Glutamatergic neuron (in vitro differentiated cells): ENCODE data around the gene SNX9. TPM values are rescaled to one million over a fixed set of nuclear protein-coding genes. Genes with fewer than 3 reads are reported as not detected.

Experiments used
- DNase-seq: peaks from one replicate; pipeline ENCODE4 v3.0.0; 2022
- H3K27ac Mint-ChIP-seq: one replicate; pipeline ENCODE4 v1.8.0; 2020; ENCODE audit warnings: mild to moderate bottlenecking, mixed read lengths, inconsistent platforms; ENCODE audit not compliant: unreplicated experiment
- H3K27me3 Mint-ChIP-seq: one replicate; pipeline ENCODE4 v1.8.0; 2020; ENCODE audit warnings: mild to moderate bottlenecking, moderate library complexity, mixed read lengths, inconsistent platforms; ENCODE audit not compliant: unreplicated experiment
- H3K36me3 Mint-ChIP-seq: one replicate; pipeline ENCODE4 v1.8.0; 2020; ENCODE audit warnings: mild to moderate bottlenecking, mixed read lengths, inconsistent platforms; ENCODE audit not compliant: unreplicated experiment
- H3K4me1 Mint-ChIP-seq: one replicate; pipeline ENCODE4 v1.8.0; 2020; ENCODE audit warnings: mild to moderate bottlenecking, low read depth, mixed read lengths, inconsistent platforms; ENCODE audit not compliant: unreplicated experiment
- H3K4me3 Mint-ChIP-seq: one replicate; pipeline ENCODE4 v1.8.0; 2020; ENCODE audit warnings: mild to moderate bottlenecking, mixed read lengths, inconsistent platforms; ENCODE audit not compliant: unreplicated experiment
- H3K9me3 Mint-ChIP-seq: one replicate; pipeline ENCODE4 v1.8.0; 2020; ENCODE audit warnings: mild to moderate bottlenecking, moderate library complexity, mixed read lengths, inconsistent platforms; ENCODE audit not compliant: unreplicated experiment
- total RNA-seq: library from RNA; stranded (reverse); fragmentation: NEBNext Ultra II Directional; extraction: Animal tissue kit (Norgen Biotek cat#: 25700); gene quantifications from one replicate; pipeline ENCODE4 v1.2.1, GENCODE V29; 2021; ENCODE audit not compliant: unreplicated experiment
- TF ChIP-seq, protein P1 (sequence below): fragments of 200-600 bp; sonication (generic); IDR thresholded peaks from one replicate; pipeline ENCODE4 v1.5.0; 2021; ENCODE audit not compliant: partially characterized antibody, unreplicated experiment

Gene SNX9
- total RNA-seq, 1 donor from 2014 or later, result 45.7 TPM

- Mint-ChIP-seq H3K27me3 (peaks cover 12% of the 10 kb centered on the region), H3K36me3 (peaks cover 13% of the 10 kb centered on the region), H3K9me3 (peaks cover 11% of the 10 kb centered on the region), H3K27ac (no peak overlapping the region), H3K4me1 (peaks cover 5% of the 10 kb centered on the region), H3K4me3 (no peak overlapping the region)
- no peak for DNase-seq
- TF ChIP-seq, protein P1, sequence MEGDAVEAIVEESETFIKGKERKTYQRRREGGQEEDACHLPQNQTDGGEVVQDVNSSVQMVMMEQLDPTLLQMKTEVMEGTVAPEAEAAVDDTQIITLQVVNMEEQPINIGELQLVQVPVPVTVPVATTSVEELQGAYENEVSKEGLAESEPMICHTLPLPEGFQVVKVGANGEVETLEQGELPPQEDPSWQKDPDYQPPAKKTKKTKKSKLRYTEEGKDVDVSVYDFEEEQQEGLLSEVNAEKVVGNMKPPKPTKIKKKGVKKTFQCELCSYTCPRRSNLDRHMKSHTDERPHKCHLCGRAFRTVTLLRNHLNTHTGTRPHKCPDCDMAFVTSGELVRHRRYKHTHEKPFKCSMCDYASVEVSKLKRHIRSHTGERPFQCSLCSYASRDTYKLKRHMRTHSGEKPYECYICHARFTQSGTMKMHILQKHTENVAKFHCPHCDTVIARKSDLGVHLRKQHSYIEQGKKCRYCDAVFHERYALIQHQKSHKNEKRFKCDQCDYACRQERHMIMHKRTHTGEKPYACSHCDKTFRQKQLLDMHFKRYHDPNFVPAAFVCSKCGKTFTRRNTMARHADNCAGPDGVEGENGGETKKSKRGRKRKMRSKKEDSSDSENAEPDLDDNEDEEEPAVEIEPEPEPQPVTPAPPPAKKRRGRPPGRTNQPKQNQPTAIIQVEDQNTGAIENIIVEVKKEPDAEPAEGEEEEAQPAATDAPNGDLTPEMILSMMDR, result no peak
Measured at GRCh38 chr6:157777344-157777743, 45.7 kb upstream of the SNX9 start.

- Mint-ChIP-seq H3K4me1 (peaks cover 5% of the 10 kb centered on the region), H3K36me3 (peaks cover 2% of the 10 kb centered on the region), H3K27ac (no peak overlapping the region), H3K9me3 (peaks cover 4% of the 10 kb centered on the region), H3K27me3 (peaks cover 5% of the 10 kb centered on the region), H3K4me3 (no peak overlapping the region)
- no peak for DNase-seq
- TF ChIP-seq, protein P1, result no peak
Measured at GRCh38 chr6:157778719-157779118, 44.3 kb upstream of the SNX9 start.

DNA sequence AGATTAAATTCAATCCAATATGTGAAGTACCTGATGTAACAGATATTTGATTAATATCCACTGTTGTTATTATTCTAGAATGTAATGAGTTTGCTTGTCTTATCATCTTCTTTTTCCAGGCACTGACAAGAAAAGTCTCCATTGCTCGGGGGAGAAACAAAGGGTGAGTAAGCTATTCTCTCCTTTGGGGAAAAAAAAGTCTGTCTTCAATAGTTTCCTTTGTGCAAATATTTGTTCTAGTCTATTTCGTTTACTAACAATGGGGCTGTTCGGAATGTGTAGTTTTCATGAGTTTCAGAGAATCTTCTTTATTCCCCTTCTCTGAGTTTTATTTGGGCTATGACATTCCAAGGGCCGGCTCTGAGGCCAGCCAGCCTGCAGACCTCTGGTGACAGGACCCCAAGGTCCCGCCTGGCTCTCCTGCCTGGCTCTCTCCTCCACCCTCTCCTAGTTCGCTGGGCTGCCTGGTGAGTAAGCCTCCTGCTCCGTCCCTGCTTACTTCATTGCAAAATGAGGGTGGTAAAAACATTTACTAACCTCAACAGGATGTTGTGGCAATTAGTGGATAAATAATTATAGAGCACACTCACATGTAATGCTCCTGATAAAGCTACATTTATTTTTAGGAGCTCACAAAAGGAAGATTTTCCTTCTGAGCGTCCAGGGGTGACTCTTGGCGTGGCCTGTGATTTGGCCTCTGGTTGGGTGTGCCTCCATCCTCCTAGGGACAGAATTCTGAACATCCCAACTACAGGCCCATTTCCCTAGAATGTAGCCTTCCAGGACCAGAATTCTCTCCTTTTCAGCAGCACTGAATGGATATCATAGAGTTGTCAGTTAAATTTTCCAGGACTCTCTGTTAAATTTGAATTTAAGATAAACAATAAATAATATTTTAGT, 43.1 kb upstream of the SNX9 start:
- no peak overlapping the region for H3K27ac Mint-ChIP-seq
- no peaks in the 10 kb centered on the region for H3K27me3 Mint-ChIP-seq
- no peak overlapping the region for H3K4me3 Mint-ChIP-seq
- no peaks in the 10 kb centered on the region for H3K9me3 Mint-ChIP-seq
- no peaks in the 10 kb centered on the region for H3K36me3 Mint-ChIP-seq
- DNase-seq, result no peak
- H3K4me1 Mint-ChIP-seq, result no peaks in the 10 kb centered on the region
- TF ChIP-seq, protein P1, result no peak

DNA sequence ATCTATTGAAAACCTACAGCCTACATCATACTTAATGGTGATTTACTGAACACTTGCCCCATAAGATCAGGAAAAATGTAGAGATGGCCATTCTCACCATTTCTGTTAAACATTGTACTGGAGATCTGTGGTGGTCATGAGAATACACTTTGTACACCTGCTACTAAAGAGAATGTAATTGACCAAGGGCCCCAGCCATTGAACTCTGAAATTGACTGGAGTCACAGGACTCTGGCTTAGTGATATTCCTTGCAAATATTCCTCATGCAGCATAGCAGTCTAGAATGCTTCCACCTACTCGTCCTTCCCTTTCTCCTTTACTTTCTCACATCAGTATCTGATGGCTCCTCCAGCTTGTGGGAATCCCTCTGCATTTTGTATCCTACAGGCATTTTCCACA, 37.4 kb upstream of the SNX9 start:
- peaks cover 1% of the 10 kb centered on the region for H3K4me1 Mint-ChIP-seq
- no peak for DNase-seq
- no peaks in the 10 kb centered on the region for H3K9me3 Mint-ChIP-seq
- H3K36me3 Mint-ChIP-seq, result no peaks in the 10 kb centered on the region
- H3K4me3 Mint-ChIP-seq, result no peak overlapping the region
- TF ChIP-seq, protein P1, result no peak
- H3K27me3 Mint-ChIP-seq, result no peaks in the 10 kb centered on the region
- no peak overlapping the region for H3K27ac Mint-ChIP-seq

DNA sequence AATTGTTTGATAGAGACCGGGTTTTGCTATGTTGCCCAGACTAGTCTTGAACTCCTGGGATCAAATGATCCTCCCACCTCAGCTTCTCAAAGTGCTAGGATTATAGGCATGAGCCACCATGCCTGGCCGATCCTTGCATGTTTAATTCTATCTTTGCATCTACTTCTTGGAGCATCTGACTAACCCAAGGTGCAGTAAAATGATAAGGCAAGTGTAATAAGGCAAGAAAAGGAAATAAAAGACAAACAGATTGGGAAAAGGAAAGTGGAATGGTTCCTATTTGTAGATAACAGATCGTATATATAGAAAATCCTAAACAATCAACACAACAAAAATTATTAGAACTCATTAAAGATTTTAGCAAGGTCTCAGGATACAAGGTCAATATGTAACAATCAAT, 36.8 kb upstream of the SNX9 start:
- no peak for DNase-seq
- H3K27ac Mint-ChIP-seq, result no peak overlapping the region
- peaks cover 2% of the 10 kb centered on the region for H3K4me1 Mint-ChIP-seq
- no peak overlapping the region for H3K4me3 Mint-ChIP-seq
- no peaks in the 10 kb centered on the region for H3K9me3 Mint-ChIP-seq
- TF ChIP-seq, protein P1, result no peak
- no peaks in the 10 kb centered on the region for H3K36me3 Mint-ChIP-seq
- H3K27me3 Mint-ChIP-seq, result peaks cover 2% of the 10 kb centered on the region
